ENCODE data around the gene HTRA3. TPM values are rescaled to one million over a fixed set of nuclear protein-coding genes. Genes with fewer than 3 reads are reported as not detected.
A peak's percentile ranks its signal among the peaks of the same experiment; 100 is the strongest.

Gene HTRA3
- total and polyA plus RNA-seq, 4 donors = 0.36 to 1.2 (median 1.1) TPM

- Histone ChIP-seq H3K36me3 (ENCODE audit: control insufficient read depth in 4 of 4, insufficient read depth in 3 of 4, low read depth in 1 of 4, low read length in 3 of 4) (no peaks in the 10 kb centered on the region), H3K9me3 (ENCODE audit: control insufficient read depth in 4 of 4, low read length in 3 of 4) (no peaks in the 10 kb centered on the region), H3K4me1 (ENCODE audit: control insufficient read depth in 4 of 4, insufficient read depth in 4 of 4, low read length in 3 of 4) (no peaks in the 10 kb centered on the region), H3K27ac (ENCODE audit: low read depth in 1 of 2, low read length in 2 of 2) (no peak overlapping the region), H3K4me3 (ENCODE audit: low read depth in 1 of 3, low read length in 3 of 3) (no peak overlapping the region), H3K27me3 (ENCODE audit: control insufficient read depth in 4 of 4, insufficient read depth in 4 of 4, low read length in 3 of 4) (no peaks in the 10 kb centered on the region), H3K9ac (ENCODE audit: low read depth in 1 of 2, low read length in 2 of 2) (no peak overlapping the region)
- no peak for TF ChIP-seq JUND (IDR thresholded peaks at IDR 0.05)
- no peak for TF ChIP-seq EGR1 (IDR thresholded peaks at IDR 0.05; ENCODE audit: low read depth in 2 of 2)
- TF ChIP-seq REST (IDR thresholded peaks at IDR 0.05) = no peak
- no peak for TF ChIP-seq HNF4G (IDR thresholded peaks at IDR 0.05)
- no peak for TF ChIP-seq NR2F2 (IDR thresholded peaks at IDR 0.05)
- TF ChIP-seq MAX (IDR thresholded peaks at IDR 0.05) = no peak
- TF ChIP-seq TAF1 (conservative IDR thresholded peaks at IDR 0.05) = no peak
- TF ChIP-seq YY1 (IDR thresholded peaks at IDR 0.05) = no peak
- no peak for TF ChIP-seq SP1 (IDR thresholded peaks at IDR 0.05)
- DNase-seq (ENCODE audit: low spot score) = no peak
- WGBS = 64% methylated on average over 23 of the region's 23 CpGs
Observed at GRCh38 chr4:8262637-8263322, 6.8 kb upstream of the HTRA3 start.

- no peaks in the 10 kb centered on the region for H3K4me1 ChIP-seq (ENCODE audit: control insufficient read depth in 4 of 4, insufficient read depth in 4 of 4, low read length in 3 of 4)
- H3K27me3 ChIP-seq (ENCODE audit: control insufficient read depth in 4 of 4, insufficient read depth in 4 of 4, low read length in 3 of 4) = peaks cover 0 to under 1% (median 0%) of the 10 kb centered on the region in 4 donors
- H3K9ac ChIP-seq (ENCODE audit: low read depth in 1 of 2, low read length in 2 of 2) = no peak overlapping the region
- H3K4me3 ChIP-seq (ENCODE audit: low read depth in 1 of 3, low read length in 3 of 3) = no peak overlapping the region
- no peaks in the 10 kb centered on the region for H3K9me3 ChIP-seq (ENCODE audit: control insufficient read depth in 4 of 4, low read length in 3 of 4)
- no peak for DNase-seq (ENCODE audit: low spot score)
- H3K27ac ChIP-seq (ENCODE audit: low read depth in 1 of 2, low read length in 2 of 2) = no peak overlapping the region
- H3K36me3 ChIP-seq (ENCODE audit: control insufficient read depth in 4 of 4, insufficient read depth in 3 of 4, low read depth in 1 of 4, low read length in 3 of 4) = no peaks in the 10 kb centered on the region
- WGBS = 73% methylated on average over 10 of the region's 10 CpGs
- no peak for TF ChIP-seq ZBTB33 (IDR thresholded peaks at IDR 0.05)
- TF ChIP-seq RXRA (IDR thresholded peaks at IDR 0.05) = peak in 1 of 2 donors; percentile 1
Observed at GRCh38 chr4:8263397-8263796, 6.2 kb upstream of the HTRA3 start.

- Histone ChIP-seq H3K4me1 (ENCODE audit: control insufficient read depth in 4 of 4, insufficient read depth in 4 of 4, low read length in 3 of 4) (no peaks in the 10 kb centered on the region), H3K36me3 (ENCODE audit: control insufficient read depth in 4 of 4, insufficient read depth in 3 of 4, low read depth in 1 of 4, low read length in 3 of 4) (no peaks in the 10 kb centered on the region), H3K9me3 (ENCODE audit: control insufficient read depth in 4 of 4, low read length in 3 of 4) (no peaks in the 10 kb centered on the region), H3K27me3 (ENCODE audit: control insufficient read depth in 4 of 4, insufficient read depth in 4 of 4, low read length in 3 of 4) (peaks cover 0 to 3% (median under 1%) of the 10 kb centered on the region in 4 donors), H3K27ac (ENCODE audit: low read depth in 1 of 2, low read length in 2 of 2) (no peak overlapping the region), H3K4me3 (ENCODE audit: low read depth in 1 of 3, low read length in 3 of 3) (no peak overlapping the region), H3K9ac (ENCODE audit: low read depth in 1 of 2, low read length in 2 of 2) (no peak overlapping the region)
- WGBS = 91% methylated on average over 14 of the region's 14 CpGs
- no peak for TF ChIP-seq FOXA1 (IDR thresholded peaks at IDR 0.05)
- no peak for TF ChIP-seq CTCF (IDR thresholded peaks at IDR 0.05; ENCODE audit: low read depth, low read length, missing input control)
- TF ChIP-seq NR2F2 (IDR thresholded peaks at IDR 0.05) = no peak
- TF ChIP-seq JUND (IDR thresholded peaks at IDR 0.05) = no peak
- TF ChIP-seq MAX (IDR thresholded peaks at IDR 0.05) = no peak
- no peak for DNase-seq (ENCODE audit: low spot score)
Observed at GRCh38 chr4:8264106-8264505, 5.4 kb upstream of the HTRA3 start.

Data from liver (tissue), 9 donors.